ENCODE data around the gene TPD52L2. TPM values are rescaled to one million over a fixed set of nuclear protein-coding genes. Genes with fewer than 3 reads are reported as not detected.
A peak's percentile ranks its signal among the peaks of the same experiment; 100 is the strongest.

Gene TPD52L2
- total and polyA plus RNA-seq, 2 donors from 2014 or later = 73.1 to 78.0 TPM

DNA sequence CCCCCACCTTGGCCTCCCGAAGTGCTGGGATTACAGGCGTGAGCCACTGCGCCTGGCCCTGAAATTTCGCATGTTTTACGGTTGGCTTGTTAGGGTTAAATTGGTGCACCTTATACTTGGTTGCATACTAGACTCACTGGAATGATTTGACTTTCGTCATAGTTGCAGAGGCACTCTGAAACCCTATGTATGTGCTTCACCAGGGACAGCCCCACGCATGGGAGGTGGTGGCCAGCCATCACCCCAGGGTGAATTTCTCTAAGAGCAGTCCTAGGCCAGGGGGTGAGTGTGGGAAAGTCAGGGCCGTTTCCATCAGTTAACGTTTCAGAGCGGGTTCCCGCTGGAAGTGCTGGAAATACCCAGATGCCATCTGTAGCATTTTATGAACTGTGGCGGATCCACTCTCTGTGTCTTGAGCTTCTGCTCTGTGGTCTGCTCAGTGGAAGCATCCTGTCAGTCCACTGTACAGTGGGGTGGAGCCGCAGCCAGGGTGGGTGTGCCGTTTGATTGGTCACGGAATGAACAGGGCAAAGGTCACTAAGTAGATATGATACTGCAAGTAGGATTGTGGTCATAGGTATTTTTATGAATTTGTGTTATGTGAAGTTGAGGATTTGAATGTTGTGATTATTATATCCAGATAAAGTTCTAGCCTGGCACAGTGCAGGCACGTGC is 43.1 kb downstream of the TPD52L2 start:
- no peak overlapping the region for H3K4me3 ChIP-seq (ENCODE audit: low read length in 3 of 3)
- no peak overlapping the region for H3K9ac ChIP-seq (ENCODE audit: low read length in 3 of 3)
- TF ChIP-seq, protein P1, sequence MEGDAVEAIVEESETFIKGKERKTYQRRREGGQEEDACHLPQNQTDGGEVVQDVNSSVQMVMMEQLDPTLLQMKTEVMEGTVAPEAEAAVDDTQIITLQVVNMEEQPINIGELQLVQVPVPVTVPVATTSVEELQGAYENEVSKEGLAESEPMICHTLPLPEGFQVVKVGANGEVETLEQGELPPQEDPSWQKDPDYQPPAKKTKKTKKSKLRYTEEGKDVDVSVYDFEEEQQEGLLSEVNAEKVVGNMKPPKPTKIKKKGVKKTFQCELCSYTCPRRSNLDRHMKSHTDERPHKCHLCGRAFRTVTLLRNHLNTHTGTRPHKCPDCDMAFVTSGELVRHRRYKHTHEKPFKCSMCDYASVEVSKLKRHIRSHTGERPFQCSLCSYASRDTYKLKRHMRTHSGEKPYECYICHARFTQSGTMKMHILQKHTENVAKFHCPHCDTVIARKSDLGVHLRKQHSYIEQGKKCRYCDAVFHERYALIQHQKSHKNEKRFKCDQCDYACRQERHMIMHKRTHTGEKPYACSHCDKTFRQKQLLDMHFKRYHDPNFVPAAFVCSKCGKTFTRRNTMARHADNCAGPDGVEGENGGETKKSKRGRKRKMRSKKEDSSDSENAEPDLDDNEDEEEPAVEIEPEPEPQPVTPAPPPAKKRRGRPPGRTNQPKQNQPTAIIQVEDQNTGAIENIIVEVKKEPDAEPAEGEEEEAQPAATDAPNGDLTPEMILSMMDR (IDR thresholded peaks at IDR 0.05; ENCODE audit: borderline replicate concordance, extremely low read depth, insufficient read depth) = no peak
- intact Hi-C loops (cut with DNase I) = no loop called here
- H3K4me1 ChIP-seq (ENCODE audit: control insufficient read depth in 2 of 3, insufficient read depth in 2 of 3, low read depth in 1 of 3, low read length in 3 of 3) = peaks cover 0 to 14% (median 4%) of the 10 kb centered on the region in 3 donors
- no peak for DNase-seq
- H3K27ac ChIP-seq (ENCODE audit: low read depth in 2 of 2, low read length in 2 of 2) = no peak overlapping the region
- no peaks in the 10 kb centered on the region for H3K27me3 ChIP-seq (ENCODE audit: control insufficient read depth, insufficient read depth, low read length)
- no peaks in the 10 kb centered on the region for H3K36me3 ChIP-seq (ENCODE audit: control insufficient read depth in 2 of 3, insufficient read depth in 3 of 3, low read length in 3 of 3)
- FAIRE-seq = no peak
- H3K9me3 ChIP-seq (ENCODE audit: control insufficient read depth in 2 of 3, insufficient read depth in 1 of 3, low read length in 3 of 3) = no peaks in the 10 kb centered on the region

- TF ChIP-seq, protein P1 (IDR thresholded peaks at IDR 0.05; ENCODE audit: borderline replicate concordance, extremely low read depth, insufficient read depth) = no peak
- Histone ChIP-seq H3K27ac (ENCODE audit: low read depth in 2 of 2, low read length in 2 of 2) (peak overlapping the region in 1 of 2 donors; percentile 5), H3K9ac (ENCODE audit: low read length in 3 of 3) (no peak overlapping the region), H3K36me3 (ENCODE audit: control insufficient read depth in 2 of 3, insufficient read depth in 3 of 3, low read length in 3 of 3) (no peaks in the 10 kb centered on the region), H3K27me3 (ENCODE audit: control insufficient read depth, insufficient read depth, low read length) (no peaks in the 10 kb centered on the region), H3K9me3 (ENCODE audit: control insufficient read depth in 2 of 3, insufficient read depth in 1 of 3, low read length in 3 of 3) (no peaks in the 10 kb centered on the region), H3K4me1 (ENCODE audit: control insufficient read depth in 2 of 3, insufficient read depth in 2 of 3, low read depth in 1 of 3, low read length in 3 of 3) (peaks cover 0 to 17% (median 4%) of the 10 kb centered on the region in 3 donors), H3K4me3 (ENCODE audit: low read length in 3 of 3) (no peak overlapping the region)
- DNase-seq (peak in 2 of 5 donors; percentile 29 to 48), FAIRE-seq (no peak)
- intact Hi-C loops (cut with DNase I) = no loop called here
Measured at GRCh38 chr20:63911176-63911575, 46.1 kb downstream of the TPD52L2 start.

GRCh38 chr20:63913768-63914167 is 48.7 kb downstream of the TPD52L2 start:
- Histone ChIP-seq H3K27me3 (ENCODE audit: control insufficient read depth, insufficient read depth, low read length) (no peaks in the 10 kb centered on the region), H3K4me1 (ENCODE audit: control insufficient read depth in 2 of 3, insufficient read depth in 2 of 3, low read depth in 1 of 3, low read length in 3 of 3) (peaks cover 0 to 11% (median 0%) of the 10 kb centered on the region in 3 donors), H3K36me3 (ENCODE audit: control insufficient read depth in 2 of 3, insufficient read depth in 3 of 3, low read length in 3 of 3) (peaks cover 0 to 5% (median 0%) of the 10 kb centered on the region in 3 donors), H3K9ac (ENCODE audit: low read length in 3 of 3) (no peak overlapping the region), H3K4me3 (ENCODE audit: low read length in 3 of 3) (no peak overlapping the region), H3K27ac (ENCODE audit: low read depth in 2 of 2, low read length in 2 of 2) (no peak overlapping the region), H3K9me3 (ENCODE audit: control insufficient read depth in 2 of 3, insufficient read depth in 1 of 3, low read length in 3 of 3) (no peaks in the 10 kb centered on the region)
- TF ChIP-seq, protein P1 (IDR thresholded peaks at IDR 0.05; ENCODE audit: borderline replicate concordance, extremely low read depth, insufficient read depth) = no peak
- intact Hi-C loops (cut with DNase I) = no loop called here
- DNase-seq (no peak), FAIRE-seq (no peak)
